ENCODE measurements around the gene FAM135A.

GRCh38 chr6:70538376-70538775, 125.1 kb downstream of the FAM135A start:
- TF ChIP-seq, protein P1, sequence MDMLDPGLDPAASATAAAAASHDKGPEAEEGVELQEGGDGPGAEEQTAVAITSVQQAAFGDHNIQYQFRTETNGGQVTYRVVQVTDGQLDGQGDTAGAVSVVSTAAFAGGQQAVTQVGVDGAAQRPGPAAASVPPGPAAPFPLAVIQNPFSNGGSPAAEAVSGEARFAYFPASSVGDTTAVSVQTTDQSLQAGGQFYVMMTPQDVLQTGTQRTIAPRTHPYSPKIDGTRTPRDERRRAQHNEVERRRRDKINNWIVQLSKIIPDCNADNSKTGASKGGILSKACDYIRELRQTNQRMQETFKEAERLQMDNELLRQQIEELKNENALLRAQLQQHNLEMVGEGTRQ (IDR thresholded peaks at IDR 0.05), result no peak
- TF ChIP-seq POLR2A (IDR thresholded peaks at IDR 0.05; ENCODE audit: low read length), result no peak
- TF ChIP-seq CHD2 (IDR thresholded peaks at IDR 0.05; ENCODE audit: low read length, partially characterized antibody), result no peak
- TF ChIP-seq JUN (IDR thresholded peaks at IDR 0.05), result no peak
